ENCODE data around the gene DTNBP1. TPM values are rescaled to one million over a fixed set of nuclear protein-coding genes. Genes with fewer than 3 reads are reported as not detected.

The DTNBP1 gene
- total RNA-seq, 2 donors from 2014 or later, result 9.0 to 14.1 TPM

- TF ChIP-seq POLR2AphosphoS5 (IDR thresholded peaks at IDR 0.05) (no peak), POLR2A (IDR thresholded peaks at IDR 0.05) (no peak), CTCF (IDR thresholded peaks at IDR 0.05) (no peak)
- WGBS, result 97% methylated on average over 1 of the region's 1 CpG
- intact Hi-C loops (cut with DNase I), result no loop called here
Observed at GRCh38 chr6:15644904-15645303, 17.9 kb downstream of the DTNBP1 start.

GRCh38 chr6:15643542-15643941 is 19.3 kb downstream of the DTNBP1 start:
- H3K36me3 ChIP-seq, result no peaks in the 10 kb centered on the region
- no peaks in the 10 kb centered on the region for H3K9me3 ChIP-seq
- 81% methylated on average over 2 of the region's 2 CpGs for WGBS
- TF ChIP-seq POLR2A (IDR thresholded peaks at IDR 0.05), result no peak
- no peak for TF ChIP-seq CTCF (IDR thresholded peaks at IDR 0.05)
- TF ChIP-seq POLR2AphosphoS5 (IDR thresholded peaks at IDR 0.05), result no peak
- no peak for DNase-seq (ENCODE audit: low spot score)
- intact Hi-C loops (cut with DNase I), result no loop called here
- H3K27ac ChIP-seq, result no peak overlapping the region
- no peak overlapping the region for H3K4me3 ChIP-seq
- no peaks in the 10 kb centered on the region for H3K4me1 ChIP-seq (replicated peaks)
- no peaks in the 10 kb centered on the region for H3K27me3 ChIP-seq (replicated peaks; ENCODE audit: insufficient read depth)

More at GRCh38 chr6:15644904-15645303, 17.9 kb downstream of the DTNBP1 start:
- no peaks in the 10 kb centered on the region for H3K27me3 ChIP-seq (replicated peaks; ENCODE audit: insufficient read depth)
- H3K4me3 ChIP-seq, result no peak overlapping the region
- no peaks in the 10 kb centered on the region for H3K4me1 ChIP-seq (replicated peaks)
- no peaks in the 10 kb centered on the region for H3K36me3 ChIP-seq
- no peak for DNase-seq (ENCODE audit: low spot score)
- no peak overlapping the region for H3K27ac ChIP-seq
- H3K9me3 ChIP-seq, result no peaks in the 10 kb centered on the region

GRCh38 chr6:15642276-15642675 is 20.6 kb downstream of the DTNBP1 start:
- intact Hi-C loops (cut with DNase I), result no loop called here
- TF ChIP-seq CTCF (IDR thresholded peaks at IDR 0.05) (no peak), POLR2AphosphoS5 (IDR thresholded peaks at IDR 0.05) (no peak), POLR2A (IDR thresholded peaks at IDR 0.05) (no peak)
- Histone ChIP-seq H3K27me3 (replicated peaks; ENCODE audit: insufficient read depth) (no peaks in the 10 kb centered on the region), H3K4me1 (replicated peaks) (no peaks in the 10 kb centered on the region), H3K9me3 (no peaks in the 10 kb centered on the region), H3K4me3 (no peak overlapping the region), H3K27ac (no peak overlapping the region), H3K36me3 (no peaks in the 10 kb centered on the region)
- 71% methylated on average over 4 of the region's 4 CpGs for WGBS
- DNase-seq (ENCODE audit: low spot score), result no peak

DNA sequence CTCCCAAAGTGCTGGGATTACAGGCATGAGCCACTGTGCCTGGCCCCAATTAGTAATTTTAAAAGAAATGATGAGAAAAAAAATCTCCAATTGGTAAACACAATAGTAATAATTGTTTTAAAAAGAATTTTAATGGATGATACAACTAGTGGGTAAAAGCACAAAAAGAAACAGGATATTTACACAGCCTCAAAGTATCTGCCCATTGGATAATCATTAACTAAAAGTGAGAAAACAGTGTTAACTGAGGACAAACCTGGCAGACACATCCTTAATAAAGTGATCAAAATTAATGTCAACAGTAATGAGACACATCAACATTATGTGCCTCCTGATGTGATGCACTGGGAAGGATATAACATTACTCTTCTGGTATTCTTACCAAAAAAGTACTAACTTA is 24.5 kb downstream of the DTNBP1 start:
- Histone ChIP-seq H3K27ac (no peak overlapping the region), H3K4me1 (replicated peaks) (no peaks in the 10 kb centered on the region), H3K27me3 (replicated peaks; ENCODE audit: insufficient read depth) (no peaks in the 10 kb centered on the region), H3K4me3 (no peak overlapping the region), H3K9me3 (no peaks in the 10 kb centered on the region), H3K36me3 (no peaks in the 10 kb centered on the region)
- no peak for DNase-seq (ENCODE audit: low spot score)
- TF ChIP-seq CTCF (IDR thresholded peaks at IDR 0.05) (no peak), POLR2AphosphoS5 (IDR thresholded peaks at IDR 0.05) (no peak), POLR2A (IDR thresholded peaks at IDR 0.05) (no peak)
- intact Hi-C loops (cut with DNase I), result no loop called here

GRCh38 chr6:15631432-15631831 is 31.4 kb downstream of the DTNBP1 start:
- 85% methylated on average over 2 of the region's 2 CpGs for WGBS
- intact Hi-C loops (cut with DNase I), result no loop called here
- H3K36me3 ChIP-seq, result no peaks in the 10 kb centered on the region
- no peaks in the 10 kb centered on the region for H3K4me1 ChIP-seq (replicated peaks)
- no peaks in the 10 kb centered on the region for H3K9me3 ChIP-seq
- no peak for TF ChIP-seq POLR2AphosphoS5 (IDR thresholded peaks at IDR 0.05)
- no peak for TF ChIP-seq POLR2A (IDR thresholded peaks at IDR 0.05)
- no peak for TF ChIP-seq CTCF (IDR thresholded peaks at IDR 0.05)
- no peak for DNase-seq (ENCODE audit: low spot score)
- H3K4me3 ChIP-seq, result no peak overlapping the region
- no peak overlapping the region for H3K27ac ChIP-seq
- no peaks in the 10 kb centered on the region for H3K27me3 ChIP-seq (replicated peaks; ENCODE audit: insufficient read depth)

All from prostate gland (tissue), 2 donors.